GM12801 (cell line): ENCODE results near the gene RTL10.

ENCODE experiments used
- CTCF ChIP-seq: IDR thresholded peaks from one replicate; pipeline ENCODE4 v1.5.1; 2011; ENCODE audit warnings: control low read depth; ENCODE audit not compliant: insufficient read length; ENCODE audit errors: extremely low read depth

Gene RTL10

GRCh38 chr22:19841641-19842392 lies 12.9 kb downstream of the RTL10 start:
- TF ChIP-seq CTCF = no peak

GRCh38 chr22:19840955-19841640 lies 13.6 kb downstream of the RTL10 start:
- TF ChIP-seq CTCF = no peak

GRCh38 chr22:19840059-19840458 lies 14.6 kb downstream of the RTL10 start:
- no peak for TF ChIP-seq CTCF

- no peak for TF ChIP-seq CTCF
These were observed 16.8 kb downstream of the RTL10 start for GRCh38 chr22:19837915-19838314.

- TF ChIP-seq CTCF = no peak
These were observed 18.2 kb downstream of the RTL10 start for GRCh38 chr22:19836512-19836911.

- no peak for TF ChIP-seq CTCF
These were observed 20.1 kb downstream of the RTL10 start for GRCh38 chr22:19834599-19834998.

GRCh38 chr22:19832476-19833108 lies 22.1 kb downstream of the RTL10 start:
- TF ChIP-seq CTCF = no peak
